Measurements from ENCODE around the gene AIFM3.

DNA sequence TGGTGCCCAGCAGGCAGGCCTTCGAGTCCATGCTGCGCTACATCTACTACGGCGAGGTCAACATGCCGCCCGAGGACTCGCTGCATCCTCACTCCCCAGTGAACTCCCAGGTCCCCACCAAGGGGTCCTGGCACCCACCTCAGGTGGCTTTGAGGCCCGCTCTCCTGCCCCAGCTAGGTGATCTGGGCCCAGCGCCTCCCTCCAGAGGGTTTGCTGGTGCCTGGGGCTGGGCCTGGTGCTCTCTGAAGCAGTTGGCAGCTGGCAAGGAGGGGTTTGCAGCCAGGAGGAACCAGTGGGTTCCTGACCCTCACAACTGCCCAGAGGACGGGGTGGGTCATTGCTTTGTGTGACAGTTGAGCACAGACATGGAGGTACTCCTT, 29.0 kb downstream of the AIFM3 start:
- TF ChIP-seq, protein P1, sequence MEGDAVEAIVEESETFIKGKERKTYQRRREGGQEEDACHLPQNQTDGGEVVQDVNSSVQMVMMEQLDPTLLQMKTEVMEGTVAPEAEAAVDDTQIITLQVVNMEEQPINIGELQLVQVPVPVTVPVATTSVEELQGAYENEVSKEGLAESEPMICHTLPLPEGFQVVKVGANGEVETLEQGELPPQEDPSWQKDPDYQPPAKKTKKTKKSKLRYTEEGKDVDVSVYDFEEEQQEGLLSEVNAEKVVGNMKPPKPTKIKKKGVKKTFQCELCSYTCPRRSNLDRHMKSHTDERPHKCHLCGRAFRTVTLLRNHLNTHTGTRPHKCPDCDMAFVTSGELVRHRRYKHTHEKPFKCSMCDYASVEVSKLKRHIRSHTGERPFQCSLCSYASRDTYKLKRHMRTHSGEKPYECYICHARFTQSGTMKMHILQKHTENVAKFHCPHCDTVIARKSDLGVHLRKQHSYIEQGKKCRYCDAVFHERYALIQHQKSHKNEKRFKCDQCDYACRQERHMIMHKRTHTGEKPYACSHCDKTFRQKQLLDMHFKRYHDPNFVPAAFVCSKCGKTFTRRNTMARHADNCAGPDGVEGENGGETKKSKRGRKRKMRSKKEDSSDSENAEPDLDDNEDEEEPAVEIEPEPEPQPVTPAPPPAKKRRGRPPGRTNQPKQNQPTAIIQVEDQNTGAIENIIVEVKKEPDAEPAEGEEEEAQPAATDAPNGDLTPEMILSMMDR (conservative IDR thresholded peaks at IDR 0.05 in 1 of 2, IDR thresholded peaks at IDR 0.05 in 1 of 2; ENCODE audit: extremely low read depth in 1 of 2, insufficient read depth in 1 of 2, low read depth in 1 of 2, low read length in 2 of 2), result no peak
- no peak for TF ChIP-seq EZH2 (IDR thresholded peaks at IDR 0.05; ENCODE audit: borderline replicate concordance, low read length)

All from mammary epithelial cell (primary cell).